ENCODE data around the gene MAPK11. TPM values are rescaled to one million over a fixed set of nuclear protein-coding genes. Genes with fewer than 3 reads are reported as not detected.

Gene MAPK11
- total and polyA plus RNA-seq, 2 experiments from 2014 or later = 0.12 to 0.63 TPM

GRCh38 chr22:50226063-50226874 is 43.9 kb downstream of the MAPK11 start:
- Histone ChIP-seq H3K4me3 (no peak overlapping the region), H3K27ac (no peak overlapping the region), H3K27me3 (no peaks in the 10 kb centered on the region), H3K36me3 (peaks cover 11% of the 10 kb centered on the region), H3K4me1 (ENCODE audit: low read depth) (no peaks in the 10 kb centered on the region), H3K9me3 (ENCODE audit: low read depth) (no peaks in the 10 kb centered on the region)
- DNase-seq (ENCODE audit: low read depth in 1 of 2, low spot score in 1 of 2) = no peak
- TF ChIP-seq, protein P1, sequence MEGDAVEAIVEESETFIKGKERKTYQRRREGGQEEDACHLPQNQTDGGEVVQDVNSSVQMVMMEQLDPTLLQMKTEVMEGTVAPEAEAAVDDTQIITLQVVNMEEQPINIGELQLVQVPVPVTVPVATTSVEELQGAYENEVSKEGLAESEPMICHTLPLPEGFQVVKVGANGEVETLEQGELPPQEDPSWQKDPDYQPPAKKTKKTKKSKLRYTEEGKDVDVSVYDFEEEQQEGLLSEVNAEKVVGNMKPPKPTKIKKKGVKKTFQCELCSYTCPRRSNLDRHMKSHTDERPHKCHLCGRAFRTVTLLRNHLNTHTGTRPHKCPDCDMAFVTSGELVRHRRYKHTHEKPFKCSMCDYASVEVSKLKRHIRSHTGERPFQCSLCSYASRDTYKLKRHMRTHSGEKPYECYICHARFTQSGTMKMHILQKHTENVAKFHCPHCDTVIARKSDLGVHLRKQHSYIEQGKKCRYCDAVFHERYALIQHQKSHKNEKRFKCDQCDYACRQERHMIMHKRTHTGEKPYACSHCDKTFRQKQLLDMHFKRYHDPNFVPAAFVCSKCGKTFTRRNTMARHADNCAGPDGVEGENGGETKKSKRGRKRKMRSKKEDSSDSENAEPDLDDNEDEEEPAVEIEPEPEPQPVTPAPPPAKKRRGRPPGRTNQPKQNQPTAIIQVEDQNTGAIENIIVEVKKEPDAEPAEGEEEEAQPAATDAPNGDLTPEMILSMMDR (IDR thresholded peaks at IDR 0.05; ENCODE audit: low read depth, low read length) = no peak

DNA sequence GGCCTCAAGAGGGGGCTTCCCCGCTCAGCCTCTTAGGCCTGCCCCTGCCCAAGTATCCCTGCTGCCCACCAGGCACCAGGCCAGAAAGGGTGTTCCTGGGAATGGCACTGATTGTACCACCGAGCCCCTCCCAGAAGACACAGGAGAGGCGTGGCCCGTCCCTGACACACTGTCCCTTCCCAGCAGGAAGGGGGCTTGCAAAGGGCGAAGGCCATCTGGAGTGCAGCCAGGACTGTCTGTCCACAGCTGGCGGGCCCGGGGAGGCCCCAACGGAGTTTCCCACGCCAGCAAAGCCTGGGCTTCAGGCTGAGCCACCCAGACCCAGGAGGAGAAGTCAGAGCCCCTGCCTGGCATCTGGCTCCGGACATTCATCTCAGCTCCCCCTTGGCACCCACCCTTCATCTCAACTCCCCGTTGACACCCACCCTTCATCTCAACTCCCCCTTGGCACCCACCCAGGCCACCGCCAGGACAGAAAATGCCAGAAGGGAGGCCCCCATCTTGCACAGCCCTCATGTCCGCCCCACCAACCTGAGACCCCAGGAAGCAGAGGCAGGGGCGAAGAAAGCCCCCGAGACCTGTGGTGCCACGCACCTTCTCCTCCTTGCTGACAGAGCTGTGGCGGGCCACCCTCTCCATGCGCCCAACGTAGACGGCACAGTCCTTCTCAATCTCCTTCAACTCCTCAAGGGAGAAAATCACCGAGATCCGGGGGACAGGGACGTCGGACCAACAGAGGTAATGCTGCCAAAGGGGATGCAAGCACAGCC is 44.8 kb downstream of the MAPK11 start:
- TF ChIP-seq, protein P1 (IDR thresholded peaks at IDR 0.05; ENCODE audit: low read depth, low read length) = no peak
- Histone ChIP-seq H3K27me3 (no peaks in the 10 kb centered on the region), H3K4me3 (no peak overlapping the region), H3K36me3 (peaks cover 13% of the 10 kb centered on the region), H3K9me3 (ENCODE audit: low read depth) (no peaks in the 10 kb centered on the region), H3K27ac (no peak overlapping the region), H3K4me1 (ENCODE audit: low read depth) (no peaks in the 10 kb centered on the region)
- DNase-seq (ENCODE audit: low read depth in 1 of 2, low spot score in 1 of 2) = no peak

GRCh38 chr22:50224071-50224470 is 46.1 kb downstream of the MAPK11 start:
- Histone ChIP-seq H3K4me1 (ENCODE audit: low read depth) (no peaks in the 10 kb centered on the region), H3K27ac (no peak overlapping the region), H3K9me3 (ENCODE audit: low read depth) (no peaks in the 10 kb centered on the region), H3K27me3 (no peaks in the 10 kb centered on the region), H3K4me3 (no peak overlapping the region), H3K36me3 (peaks cover 13% of the 10 kb centered on the region)
- DNase-seq (ENCODE audit: low read depth in 1 of 2, low spot score in 1 of 2) = no peak
- TF ChIP-seq, protein P1 (IDR thresholded peaks at IDR 0.05; ENCODE audit: low read depth, low read length) = no peak

DNA sequence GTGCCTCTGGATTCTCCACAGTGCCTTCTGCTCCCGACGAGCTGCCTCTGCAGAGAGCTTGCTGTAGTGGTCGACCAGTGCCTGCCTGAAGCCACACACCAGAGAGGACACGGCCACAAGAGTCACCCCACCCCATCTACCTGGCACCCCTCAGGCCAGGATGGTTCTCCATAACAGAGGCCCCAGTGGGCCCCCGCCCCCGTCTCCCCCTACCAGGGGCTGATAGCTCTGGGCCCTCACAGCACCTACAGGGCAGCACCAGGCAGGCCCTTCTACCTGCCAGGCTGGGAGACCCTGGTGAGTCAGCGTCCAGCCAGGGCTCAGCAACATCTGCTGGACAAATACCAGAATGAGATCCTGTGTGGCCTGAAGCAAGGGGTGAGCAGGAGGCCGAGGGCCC is 47.7 kb downstream of the MAPK11 start:
- H3K27ac ChIP-seq = no peak overlapping the region
- no peak overlapping the region for H3K4me3 ChIP-seq
- no peak for DNase-seq (ENCODE audit: low read depth in 1 of 2, low spot score in 1 of 2)
- H3K36me3 ChIP-seq = peaks cover 21% of the 10 kb centered on the region
- H3K27me3 ChIP-seq = no peaks in the 10 kb centered on the region
- H3K4me1 ChIP-seq (ENCODE audit: low read depth) = no peaks in the 10 kb centered on the region
- no peaks in the 10 kb centered on the region for H3K9me3 ChIP-seq (ENCODE audit: low read depth)
- TF ChIP-seq, protein P1 (IDR thresholded peaks at IDR 0.05; ENCODE audit: low read depth, low read length) = no peak

DNA sequence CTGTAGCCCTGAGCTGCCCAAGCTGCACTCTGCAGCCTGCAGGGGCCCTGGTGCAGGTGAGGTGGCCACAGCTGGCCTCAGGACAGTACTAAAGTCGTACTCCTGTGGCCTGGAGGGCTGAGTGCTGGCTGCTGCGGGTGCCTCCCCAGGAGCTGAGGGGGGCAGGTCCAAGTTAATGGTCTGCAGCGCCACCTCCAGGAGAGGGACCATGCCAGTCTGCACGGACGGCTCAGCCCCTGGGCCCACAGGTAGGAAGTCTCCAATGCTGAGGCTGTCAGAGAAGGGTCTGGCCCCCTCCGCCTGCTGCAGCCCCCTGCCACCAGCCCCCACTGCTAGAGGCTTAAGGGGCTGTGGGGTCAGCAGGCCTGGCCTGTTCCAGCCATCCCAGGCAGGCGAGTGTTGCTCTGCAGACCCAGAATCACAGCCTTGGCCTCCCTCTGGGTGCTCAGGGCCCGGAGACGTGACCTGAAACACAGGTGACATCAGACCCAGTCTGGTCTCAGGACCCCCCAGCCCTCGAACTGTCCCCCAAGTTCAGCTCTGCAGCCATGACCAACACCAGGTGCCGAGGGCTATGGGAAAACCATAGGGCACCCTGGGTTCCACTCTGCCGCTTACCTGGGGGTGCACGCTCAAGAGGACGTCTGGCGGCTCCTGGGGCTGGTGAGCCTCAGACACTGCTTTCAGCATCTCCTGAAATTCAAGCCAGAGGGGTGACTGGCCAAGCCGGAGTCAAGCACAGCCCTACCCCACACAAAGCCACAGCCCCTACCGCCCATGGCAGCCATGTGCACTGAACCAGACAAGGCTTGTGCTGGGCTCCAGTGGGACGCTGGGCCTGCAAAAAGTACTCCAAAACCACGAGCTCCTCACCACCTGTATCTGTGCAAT is 48.5 kb downstream of the MAPK11 start:
- Histone ChIP-seq H3K4me1 (ENCODE audit: low read depth) (no peaks in the 10 kb centered on the region), H3K27me3 (no peaks in the 10 kb centered on the region), H3K27ac (no peak overlapping the region), H3K9me3 (ENCODE audit: low read depth) (no peaks in the 10 kb centered on the region), H3K4me3 (no peak overlapping the region), H3K36me3 (peaks cover 28% of the 10 kb centered on the region)
- TF ChIP-seq, protein P1 (IDR thresholded peaks at IDR 0.05; ENCODE audit: low read depth, low read length) = peak; percentile 4
- no peak for DNase-seq (ENCODE audit: low read depth in 1 of 2, low spot score in 1 of 2)

Data from cardiac muscle cell (in vitro differentiated cells and primary cell).